Stomach (tissue), 9 donors: Measurements from ENCODE around the gene C5. TPM values are rescaled to one million over a fixed set of nuclear protein-coding genes. Genes with fewer than 3 reads are reported as not detected.

Source experiments
- DNase-seq, 2 donors: peaks; one replicate each; pipeline versions ENCODE4 v3.0.0 to v3.0.0-alpha.2; 2013 to 2019
- H3K27ac ChIP-seq, 5 donors: fragments of 200-600 bp in 4 of 5; sonication (generic) in 4 of 5; one replicate each; pipeline ENCODE4 v1.5.1; 2013 to 2019; ENCODE audit warnings: mild to moderate bottlenecking in 1 of 5, moderate library complexity in 1 of 5
- H3K27me3 ChIP-seq, 3 donors: fragments of 200-600 bp; sonication (generic); one replicate each; pipeline ENCODE4 v1.5.1; 2017 to 2019; ENCODE audit warnings: mixed run types in 1 of 3
- H3K36me3 ChIP-seq, 4 donors: fragments of 200-600 bp; sonication (generic); 1 replicate in 3 of 4; 2 replicates in 1 of 4; pipeline ENCODE4 v1.5.1; 2016 to 2019
- H3K4me1 ChIP-seq, 4 donors: fragments of 200-600 bp; sonication (generic); one replicate each; pipeline ENCODE4 v1.5.1; 2016 to 2019
- H3K4me3 ChIP-seq, 4 donors: fragments of 200-600 bp; sonication (generic) in 3 of 4; one replicate each; pipeline ENCODE4 v1.5.1; 2016 to 2019; ENCODE audit warnings: mild to moderate bottlenecking in 1 of 4
- H3K9me3 ChIP-seq, 4 donors: fragments of 200-600 bp; sonication (generic); one replicate each; pipeline ENCODE4 v1.5.1; 2016 to 2019
- CTCF ChIP-seq, 7 experiments: fragments of 450-650 bp in 4 of 7; fragments of 200-600 bp in 3 of 7; sonication (generic) in 3 of 7; IDR thresholded peaks; one replicate each; pipeline ENCODE4 v1.5.1; 2016 to 2019; ENCODE audit warnings: antibody characterized with exemption in 7 of 7, control low read depth in 2 of 7, mild to moderate bottlenecking in 1 of 7
- EP300 ChIP-seq: sonication (generic); formaldehyde crosslinking; IDR thresholded peaks from one replicate; pipeline ENCODE4 v1.6.1; 2017; ENCODE audit warnings: antibody characterized with exemption
- POLR2A ChIP-seq, 4 donors: fragments of 450-650 bp; IDR thresholded peaks; one replicate each; pipeline ENCODE4 v1.6.1; 2016; ENCODE audit warnings: antibody characterized with exemption in 4 of 4, control low read depth in 2 of 4, mild to moderate bottlenecking in 1 of 4, moderate library complexity in 1 of 4
- POLR2AphosphoS5 ChIP-seq, 3 donors: sonication (generic); formaldehyde crosslinking; IDR thresholded peaks; one replicate each; pipeline ENCODE4 v1.6.1; 2016; ENCODE audit warnings: antibody characterized with exemption in 3 of 3
- WGBS, 5 donors: extraction: QIAGEN DNeasy Blood & Tissue Kit in 3 of 5; methylation state at CpG; one replicate each; pipeline versions ENCODE4 v1.1.5 to v1.1.7; 2013 to 2018; 5-methylcytosine and 5-hydroxymethylcytosine counted together
- intact Hi-C: fragments of 100-400 bp; cut with DNase I; formaldehyde crosslinking; loops from one replicate; pipeline ENCODE4 v1.15.1; 2023; ENCODE audit warnings: low total_unique reads
- polyA plus RNA-seq, 3 donors: library from polyadenylated mRNA; stranded (reverse); fragments of 200-250 nt; gene quantifications; one replicate each; pipeline ENCODE4 v1.2.3, GENCODE V29; 2013
- total RNA-seq, 5 donors: library from RNA; depleted of rRNA; stranded (reverse); fragments of >200 nt; gene quantifications; one replicate each; pipeline versions ENCODE4 v1.1.0 to v1.2.3, GENCODE V29; 2014 to 2016
- donor health status: healthy with polysubstance abuse.
- donor health status: Bipolar disorder and iron deficiency.
- donor health status: healthy.

The C5 gene
- total and polyA plus RNA-seq, 8 donors = 4.0 to 13.4 (median 6.2) TPM

DNA sequence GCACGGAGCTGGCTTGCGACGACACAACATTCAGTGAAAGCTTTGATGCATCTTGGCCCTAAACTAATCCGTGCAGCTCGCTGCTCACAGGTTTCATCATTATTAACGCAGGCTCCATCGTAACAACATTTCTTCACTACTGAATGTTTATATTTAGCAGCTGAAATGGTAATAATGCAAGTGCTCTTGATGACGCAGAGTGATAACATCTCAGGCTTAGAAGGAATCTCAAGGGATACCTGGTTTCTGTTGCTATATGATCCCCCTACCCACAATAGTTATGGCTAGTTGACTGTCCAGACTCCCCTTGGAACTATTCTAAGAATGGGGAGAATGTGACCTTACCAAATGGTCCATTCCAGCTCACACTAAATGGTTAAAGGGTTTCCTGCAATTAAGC is 36.2 kb downstream of the C5 start:
- Histone ChIP-seq H3K4me3 (no peak overlapping the region), H3K4me1 (no peaks in the 10 kb centered on the region), H3K9me3 (no peaks in the 10 kb centered on the region), H3K27ac (no peak overlapping the region), H3K36me3 (peaks cover 0 to 55% (median 19%) of the 10 kb centered on the region in 4 donors), H3K27me3 (no peaks in the 10 kb centered on the region)
- intact Hi-C loops = no loop called here
- no peak for DNase-seq
- WGBS, 5 donors = 88 to 92% (median 91%) methylated on average over 8 of the region's 8 CpGs
- no peak for TF ChIP-seq CTCF (IDR thresholded peaks at IDR 0.05)
- TF ChIP-seq EP300 = no peak
- no peak for TF ChIP-seq POLR2A (IDR thresholded peaks at IDR 0.05)
- TF ChIP-seq POLR2AphosphoS5 (IDR thresholded peaks at IDR 0.05) = no peak

- Histone ChIP-seq H3K36me3 (peaks cover 0 to 49% (median 18%) of the 10 kb centered on the region in 4 donors), H3K9me3 (no peaks in the 10 kb centered on the region), H3K27me3 (no peaks in the 10 kb centered on the region), H3K27ac (no peak overlapping the region), H3K4me1 (no peaks in the 10 kb centered on the region), H3K4me3 (no peak overlapping the region)
- no peak for DNase-seq
- intact Hi-C loops = no loop called here
- WGBS, 5 donors = 81 to 92% (median 90%) methylated on average over 3 of the region's 3 CpGs
- TF ChIP-seq POLR2AphosphoS5 (IDR thresholded peaks at IDR 0.05) (no peak), CTCF (IDR thresholded peaks at IDR 0.05) (no peak), POLR2A (IDR thresholded peaks at IDR 0.05) (no peak), EP300 (no peak)
Observed at GRCh38 chr9:121009650-121010049, 40.4 kb downstream of the C5 start.

DNA sequence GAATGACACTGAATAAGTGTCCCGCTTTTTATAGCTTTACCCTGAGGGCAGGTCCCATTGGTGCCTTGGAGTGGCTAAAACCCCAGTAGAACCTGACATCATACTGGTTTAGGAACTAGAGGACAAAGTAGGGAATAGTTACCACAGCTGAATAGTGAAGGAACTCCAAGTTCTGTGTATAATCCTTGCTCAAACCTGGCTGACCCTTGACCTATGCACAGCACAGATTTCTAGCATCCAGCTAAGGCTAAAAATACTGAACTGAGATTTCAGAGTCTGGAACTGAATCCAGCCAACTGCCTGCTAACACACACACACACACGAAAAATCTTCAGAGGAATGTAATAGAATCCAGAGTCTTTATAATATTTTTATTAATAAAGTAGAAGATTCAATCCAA is 50.8 kb downstream of the C5 start:
- TF ChIP-seq CTCF (IDR thresholded peaks at IDR 0.05) (no peak), POLR2AphosphoS5 (IDR thresholded peaks at IDR 0.05) (no peak), EP300 (no peak), POLR2A (IDR thresholded peaks at IDR 0.05) (no peak)
- WGBS, 5 donors = 93 to 98% (median 96%) methylated on average over 2 of the region's 2 CpGs
- H3K9me3 ChIP-seq = no peaks in the 10 kb centered on the region
- no peaks in the 10 kb centered on the region for H3K27me3 ChIP-seq
- H3K27ac ChIP-seq = no peak overlapping the region
- intact Hi-C loops = loop anchor here (10.0 kb wide), 1 partner anchor 45 kb away; no protein-coding TSS in a partner anchor
- peaks cover 0 to 37% (median 7%) of the 10 kb centered on the region in 4 donors for H3K36me3 ChIP-seq
- H3K4me3 ChIP-seq = no peak overlapping the region
- no peaks in the 10 kb centered on the region for H3K4me1 ChIP-seq
- DNase-seq = no peak

GRCh38 chr9:120998111-120998510 is 52.0 kb downstream of the C5 start:
- H3K9me3 ChIP-seq = no peaks in the 10 kb centered on the region
- 96 to 98% (median 97%) methylated on average over 2 of the region's 2 CpGs for WGBS, 5 donors
- TF ChIP-seq POLR2AphosphoS5 (IDR thresholded peaks at IDR 0.05) (no peak), CTCF (IDR thresholded peaks at IDR 0.05) (no peak), EP300 (no peak), POLR2A (IDR thresholded peaks at IDR 0.05) (no peak)

More at GRCh38 chr9:120998111-120998510, 52.0 kb downstream of the C5 start:
- Histone ChIP-seq H3K27me3 (no peaks in the 10 kb centered on the region), H3K4me3 (no peak overlapping the region), H3K27ac (no peak overlapping the region), H3K4me1 (no peaks in the 10 kb centered on the region), H3K36me3 (peaks cover 0 to 29% (median 4%) of the 10 kb centered on the region in 4 donors)
- DNase-seq = no peak
- intact Hi-C loops = loop anchor here (10.0 kb wide), 1 partner anchor 47 kb away; no protein-coding TSS in a partner anchor
